Gastroesophageal sphincter (tissue), 3 donors: Measurements from ENCODE around the gene AKAP6.

Source experiments
- EP300 ChIP-seq: sonication (generic); formaldehyde crosslinking; IDR thresholded peaks from one replicate; pipeline ENCODE4 v1.6.1; 2017; ENCODE audit warnings: antibody characterized with exemption, mild to moderate bottlenecking
- POLR2A ChIP-seq, 2 donors: fragments of 450-650 bp; IDR thresholded peaks; one replicate each; pipeline ENCODE4 v1.6.1; 2017; ENCODE audit warnings: antibody characterized with exemption in 2 of 2, mild to moderate bottlenecking in 2 of 2, moderate library complexity in 1 of 2
- POLR2AphosphoS5 ChIP-seq: sonication (generic); formaldehyde crosslinking; IDR thresholded peaks from one replicate; pipeline ENCODE4 v1.6.1; 2017; ENCODE audit warnings: antibody characterized with exemption
- TF ChIP-seq, protein P1 (sequence below), 4 experiments: fragments of 200-600 bp in 2 of 4; fragments of 450-650 bp in 2 of 4; sonication (generic) in 1 of 4; IDR thresholded peaks; one replicate each; pipeline ENCODE4 v1.5.1; 2017 to 2019; ENCODE audit warnings: antibody characterized with exemption in 4 of 4, mild to moderate bottlenecking in 2 of 4, moderate library complexity in 2 of 4

DNA sequence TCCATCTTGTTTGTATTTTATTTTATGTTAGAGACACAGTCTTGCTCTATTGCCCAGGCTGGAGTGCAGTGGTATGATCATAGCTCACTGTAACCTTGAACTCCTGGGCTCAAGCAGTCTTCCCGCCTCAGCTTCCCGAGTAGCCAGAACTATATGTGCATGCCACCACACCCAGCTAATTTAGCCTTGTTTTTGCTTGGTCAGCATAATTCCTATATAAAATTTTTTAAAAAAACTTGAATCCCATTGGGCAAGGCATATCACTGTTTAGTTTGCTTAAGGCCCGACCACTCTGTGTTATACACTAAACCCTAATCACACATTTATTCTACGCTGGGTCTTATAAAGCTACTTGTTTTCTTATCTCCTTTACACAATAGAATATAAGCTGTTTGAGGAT lies 266.4 kb downstream of the AKAP6 start:
- TF ChIP-seq POLR2AphosphoS5 (no peak), EP300 (no peak), POLR2A (IDR thresholded peaks at IDR 0.05) (no peak)
- TF ChIP-seq, protein P1, sequence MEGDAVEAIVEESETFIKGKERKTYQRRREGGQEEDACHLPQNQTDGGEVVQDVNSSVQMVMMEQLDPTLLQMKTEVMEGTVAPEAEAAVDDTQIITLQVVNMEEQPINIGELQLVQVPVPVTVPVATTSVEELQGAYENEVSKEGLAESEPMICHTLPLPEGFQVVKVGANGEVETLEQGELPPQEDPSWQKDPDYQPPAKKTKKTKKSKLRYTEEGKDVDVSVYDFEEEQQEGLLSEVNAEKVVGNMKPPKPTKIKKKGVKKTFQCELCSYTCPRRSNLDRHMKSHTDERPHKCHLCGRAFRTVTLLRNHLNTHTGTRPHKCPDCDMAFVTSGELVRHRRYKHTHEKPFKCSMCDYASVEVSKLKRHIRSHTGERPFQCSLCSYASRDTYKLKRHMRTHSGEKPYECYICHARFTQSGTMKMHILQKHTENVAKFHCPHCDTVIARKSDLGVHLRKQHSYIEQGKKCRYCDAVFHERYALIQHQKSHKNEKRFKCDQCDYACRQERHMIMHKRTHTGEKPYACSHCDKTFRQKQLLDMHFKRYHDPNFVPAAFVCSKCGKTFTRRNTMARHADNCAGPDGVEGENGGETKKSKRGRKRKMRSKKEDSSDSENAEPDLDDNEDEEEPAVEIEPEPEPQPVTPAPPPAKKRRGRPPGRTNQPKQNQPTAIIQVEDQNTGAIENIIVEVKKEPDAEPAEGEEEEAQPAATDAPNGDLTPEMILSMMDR (IDR thresholded peaks at IDR 0.05): no peak
